AG08395 (cell line): Measurements from ENCODE around the gene GSK3A.

Source experiments
- DNase-seq: peaks from one replicate; pipeline ENCODE4 v3.0.0; 2012; ENCODE audit warnings: mixed read lengths, low spot score

The GSK3A gene

GRCh38 chr19:42248270-42249148 is 6.1 kb upstream of the GSK3A start:
- DNase-seq = no peak

GRCh38 chr19:42247640-42248199 is 5.3 kb upstream of the GSK3A start:
- DNase-seq = no peak

- no peak for DNase-seq
Measured at GRCh38 chr19:42246922-42247639, 4.7 kb upstream of the GSK3A start.

- DNase-seq = peak; percentile 87
Measured at GRCh38 chr19:42246143-42246921, 3.9 kb upstream of the GSK3A start.

GRCh38 chr19:42245231-42245630 is 2.8 kb upstream of the GSK3A start:
- DNase-seq = no peak

GRCh38 chr19:42244347-42245220 is 2.2 kb upstream of the GSK3A start:
- DNase-seq = peak; percentile 82

DNA sequence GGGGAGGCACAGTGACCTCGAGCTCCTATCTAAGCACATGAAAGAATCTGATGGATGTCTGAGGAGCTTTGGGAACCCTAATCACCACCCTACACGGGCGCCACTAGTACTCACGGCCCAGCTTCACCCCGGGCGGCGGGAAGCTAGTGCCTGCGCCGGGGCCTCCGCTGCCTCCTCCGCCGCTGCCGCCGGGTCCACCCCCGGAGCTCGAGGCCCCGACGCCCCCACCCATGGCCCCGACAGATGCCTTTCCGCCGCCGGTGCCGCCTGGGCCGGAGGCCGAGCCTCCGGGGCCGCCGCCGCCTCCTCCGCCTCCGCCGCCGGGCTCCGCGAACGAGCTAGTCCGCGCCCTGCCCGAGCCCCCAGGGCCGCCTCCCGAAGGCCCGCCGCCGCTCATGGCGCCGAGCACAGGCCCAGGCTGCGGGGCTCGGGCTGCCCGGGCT is 312 bp downstream of the GSK3A start:
- no peak for DNase-seq

- DNase-seq = no peak
Measured at GRCh38 chr19:42241279-42241678, 1.1 kb downstream of the GSK3A start.

- DNase-seq = no peak
Measured at GRCh38 chr19:42239544-42240220, 2.7 kb downstream of the GSK3A start.

- no peak for DNase-seq
Measured at GRCh38 chr19:42235181-42235580, 7.2 kb downstream of the GSK3A start.

GRCh38 chr19:42234364-42234763 is 8.0 kb downstream of the GSK3A start:
- no peak for DNase-seq

DNA sequence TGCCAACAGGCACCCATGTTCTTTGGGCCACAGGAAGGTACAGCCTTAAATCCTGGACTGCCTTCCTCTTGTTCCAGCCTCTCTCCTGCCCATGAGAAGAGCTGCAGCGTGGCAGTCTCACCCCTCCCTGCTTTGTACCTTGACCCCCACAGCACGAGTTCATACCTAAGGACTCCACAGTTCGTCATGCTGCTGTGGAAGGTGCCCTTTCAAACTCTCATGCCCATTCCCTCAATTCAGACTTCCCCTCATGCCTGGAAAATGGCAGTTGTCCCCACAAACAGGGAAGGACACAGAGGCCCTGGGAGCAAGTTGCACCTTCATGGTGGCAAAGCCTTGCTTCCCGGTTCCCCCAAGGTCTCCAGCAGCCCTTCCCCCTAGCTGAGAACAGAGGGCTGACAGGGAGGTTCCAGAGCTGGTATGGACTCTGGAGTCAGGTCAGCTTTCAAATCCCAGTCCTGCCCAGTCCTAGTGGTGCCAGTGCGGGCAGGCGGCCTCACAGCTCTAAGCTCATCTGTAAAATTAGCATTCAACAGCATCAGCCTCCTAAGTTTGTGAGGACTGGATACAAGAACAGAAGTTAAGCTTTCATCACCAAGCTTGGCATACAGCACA is 8.6 kb downstream of the GSK3A start:
- no peak for DNase-seq

DNA sequence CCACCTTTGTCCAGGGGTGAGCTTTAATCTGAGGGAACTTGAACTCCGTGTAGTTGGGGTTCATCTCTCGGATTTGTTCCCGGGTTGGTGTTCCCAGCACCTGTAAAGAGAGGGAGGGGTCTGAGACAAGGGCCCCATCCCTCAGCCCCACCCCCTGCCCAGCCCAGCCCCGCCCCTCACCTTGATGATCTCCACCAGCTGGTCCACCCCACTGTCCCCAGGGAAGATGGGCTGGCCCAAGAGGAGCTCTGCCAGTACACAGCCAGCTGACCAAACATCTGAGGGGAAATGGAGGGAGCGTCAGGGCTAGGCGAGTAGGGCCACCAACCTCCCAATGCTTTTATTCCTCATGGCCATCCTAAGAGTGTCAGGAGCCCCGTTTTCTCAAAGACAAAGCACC is 9.3 kb downstream of the GSK3A start:
- no peak for DNase-seq

DNA sequence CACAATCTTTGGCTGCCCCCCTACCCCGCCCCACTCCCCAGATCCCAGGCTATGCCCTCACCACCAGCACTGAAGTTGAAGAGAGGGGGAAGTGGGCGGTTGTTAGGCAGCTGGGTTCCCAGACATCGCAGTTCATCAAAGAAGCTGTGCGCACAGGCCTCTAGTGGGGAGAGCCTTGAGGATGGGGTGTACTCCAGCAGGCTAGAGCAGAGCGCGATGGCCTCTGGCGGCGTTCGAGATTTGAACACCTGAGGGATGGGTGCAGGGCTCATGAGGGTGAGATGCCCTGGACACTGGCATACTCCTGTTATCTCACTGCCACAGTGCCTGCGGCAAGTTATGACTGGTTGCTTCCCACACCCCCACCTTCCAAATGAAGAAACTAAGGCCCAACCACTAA is 10.0 kb downstream of the GSK3A start:
- no peak for DNase-seq

DNA sequence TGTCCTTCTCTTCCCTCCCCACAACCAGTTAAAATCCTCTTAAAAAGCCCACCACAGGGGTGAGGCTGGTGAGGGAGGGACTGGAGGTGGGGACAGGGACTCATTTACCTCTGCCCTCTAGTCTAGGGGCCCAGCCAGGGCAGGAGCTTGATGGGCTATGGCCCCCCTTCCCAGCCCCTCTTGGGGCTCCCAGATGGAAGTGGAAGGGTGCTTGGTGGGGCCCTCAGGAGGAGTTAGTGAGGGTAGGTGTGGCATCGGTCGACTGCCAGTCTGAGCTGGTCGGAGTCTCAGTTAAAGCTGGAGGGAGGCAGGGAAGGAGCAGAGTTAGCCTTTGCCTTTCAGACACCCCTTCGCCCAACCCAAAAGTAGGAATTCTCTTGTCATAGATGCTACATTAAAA is 11.8 kb downstream of the GSK3A start:
- DNase-seq = no peak

GRCh38 chr19:42229855-42230351 is 12.5 kb downstream of the GSK3A start:
- peak; percentile 58 for DNase-seq

DNA sequence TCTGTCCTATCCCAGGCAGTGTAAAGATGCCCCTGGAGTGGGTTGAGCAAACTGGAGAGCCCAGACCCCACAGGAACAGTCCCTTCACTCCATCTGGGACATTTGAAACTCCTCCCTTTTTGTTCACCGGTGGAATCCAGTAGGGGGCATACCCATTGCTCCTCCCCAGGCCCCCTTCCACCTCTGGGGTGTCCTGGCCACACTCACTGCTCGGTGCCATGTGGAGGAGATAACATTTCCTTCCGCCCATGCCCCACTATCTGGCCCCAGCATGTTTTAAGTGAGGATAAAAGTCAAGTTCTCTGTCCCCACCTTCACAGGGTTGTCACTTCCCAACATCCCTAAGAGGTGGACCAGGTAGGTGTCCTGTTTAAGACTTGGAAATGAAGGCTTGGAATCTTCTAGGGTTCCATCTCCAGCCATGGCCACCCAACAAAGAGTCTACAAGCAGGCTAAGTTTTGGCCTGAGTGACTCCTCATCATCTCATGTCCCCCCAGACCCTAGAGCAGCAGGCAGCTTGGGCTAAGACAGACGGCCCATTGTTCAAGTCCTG is 13.0 kb downstream of the GSK3A start:
- DNase-seq = no peak

- no peak for DNase-seq
Measured at GRCh38 chr19:42228641-42229040, 13.8 kb downstream of the GSK3A start.

DNA sequence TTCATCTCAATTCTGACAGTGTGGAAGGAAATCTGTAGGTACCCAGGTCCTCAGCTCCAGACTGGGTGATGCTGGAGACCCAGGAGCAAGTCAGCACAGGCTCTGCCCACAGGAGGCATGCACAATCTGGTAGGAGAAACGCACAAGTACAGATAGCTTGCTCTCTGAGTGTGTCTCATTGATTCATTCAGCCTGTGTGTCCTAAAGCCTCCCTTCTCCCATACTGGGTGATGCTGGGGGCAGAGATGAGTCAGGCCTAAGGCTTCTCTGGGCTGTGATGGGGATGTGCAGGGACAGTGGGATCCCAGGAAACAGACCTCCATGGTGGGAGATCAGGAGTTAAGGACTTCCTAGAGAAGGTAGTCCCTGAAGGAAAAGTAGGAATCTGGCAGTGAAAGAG is 15.5 kb downstream of the GSK3A start:
- DNase-seq = no peak
